ENCODE results near the gene CES1. TPM values are rescaled to one million over a fixed set of nuclear protein-coding genes. Genes with fewer than 3 reads are reported as not detected.
"Not testable (repeated sequence)": the region's sequence is repeated elsewhere in the genome, so short reads cannot be mapped to it uniquely, and the experiment has no call there.

CES1 gene
- total RNA-seq, 1 experiment from 2014 or later = 625 TPM

DNA sequence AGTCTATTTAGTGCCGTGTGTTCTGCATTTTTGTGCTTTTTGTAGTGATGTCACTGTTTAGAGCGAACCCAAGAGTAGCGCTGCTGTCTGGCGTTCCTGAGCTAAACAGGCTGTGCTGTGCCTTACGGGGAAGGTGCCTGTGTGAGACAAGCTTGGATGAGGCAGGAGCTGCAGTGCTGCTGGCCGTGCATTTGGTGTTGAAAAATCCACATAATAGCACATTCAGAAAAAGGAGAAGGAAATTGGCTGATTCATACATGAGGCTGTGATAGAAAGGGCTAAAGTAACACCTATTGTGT, 50.2 kb downstream of the CES1 start:
- DNase-seq (ENCODE audit: low spot score); BruUV-seq (replicated peaks); H3K9me3 ChIP-seq (ENCODE audit: low read depth, low read length, poor library complexity, severe bottlenecking); POLR2A ChIA-PET (ENCODE audit: low non-redundant PET); H3K4me3 ChIP-seq (ENCODE audit: low read depth, low read length, poor library complexity, severe bottlenecking); H3K36me3 ChIP-seq (ENCODE audit: insufficient read depth, low read length, poor library complexity, severe bottlenecking); intact Hi-C loops (cut with micrococcal nuclease; ENCODE audit: unreplicated experiment); CTCF ChIA-PET; H3K27ac ChIP-seq (ENCODE audit: low read depth, low read length, poor library complexity, severe bottlenecking); H3K4me1 ChIP-seq (ENCODE audit: insufficient read depth, low read length, poor library complexity, severe bottlenecking): not testable (repeated sequence)
- H3K27me3 ChIP-seq (replicated peaks; ENCODE audit: insufficient read depth, low read depth, low read length, poor library complexity) = peaks cover 10% of the 10 kb centered on the region

DNA sequence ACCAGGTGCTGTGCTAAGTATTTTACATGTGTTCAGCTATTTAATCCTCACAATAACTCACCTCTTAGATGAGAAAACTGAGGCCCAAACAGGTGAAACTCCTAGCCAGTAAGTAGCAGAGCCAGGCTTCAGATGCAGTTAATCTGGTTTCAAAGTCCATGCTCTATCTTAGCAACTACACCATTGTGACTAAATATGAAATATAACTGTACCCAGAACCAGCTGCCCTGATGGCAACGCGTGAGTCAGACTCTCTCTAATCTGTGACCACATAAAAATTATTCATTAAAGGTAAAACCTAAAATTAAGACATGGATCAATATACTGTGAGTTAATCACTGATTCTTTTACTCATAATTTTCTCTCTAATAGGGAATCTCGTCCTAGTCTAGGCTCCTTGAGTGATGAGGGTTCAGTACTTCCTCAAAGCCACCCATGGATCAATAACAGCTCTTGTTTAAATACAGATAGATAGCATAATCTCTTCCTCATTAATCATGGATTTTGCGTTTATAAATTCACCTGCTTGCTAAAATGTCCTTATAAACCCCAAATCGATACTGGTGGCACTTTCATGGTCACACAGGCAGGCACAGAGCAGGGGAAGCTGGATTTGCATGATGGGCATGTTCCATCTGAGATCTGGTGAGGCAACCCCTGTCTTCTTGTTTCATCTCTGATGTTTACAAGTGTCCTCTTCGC, 50.7 kb downstream of the CES1 start:
- H3K36me3 ChIP-seq (ENCODE audit: insufficient read depth, low read length, poor library complexity, severe bottlenecking); CTCF ChIA-PET; H3K4me1 ChIP-seq (ENCODE audit: insufficient read depth, low read length, poor library complexity, severe bottlenecking); BruUV-seq (replicated peaks); H3K4me3 ChIP-seq (ENCODE audit: low read depth, low read length, poor library complexity, severe bottlenecking); H3K9me3 ChIP-seq (ENCODE audit: low read depth, low read length, poor library complexity, severe bottlenecking); intact Hi-C loops (cut with micrococcal nuclease; ENCODE audit: unreplicated experiment); DNase-seq (ENCODE audit: low spot score); POLR2A ChIA-PET (ENCODE audit: low non-redundant PET); H3K27ac ChIP-seq (ENCODE audit: low read depth, low read length, poor library complexity, severe bottlenecking): not testable (repeated sequence)
- H3K27me3 ChIP-seq (replicated peaks; ENCODE audit: insufficient read depth, low read depth, low read length, poor library complexity) = peaks cover 10% of the 10 kb centered on the region

DNA sequence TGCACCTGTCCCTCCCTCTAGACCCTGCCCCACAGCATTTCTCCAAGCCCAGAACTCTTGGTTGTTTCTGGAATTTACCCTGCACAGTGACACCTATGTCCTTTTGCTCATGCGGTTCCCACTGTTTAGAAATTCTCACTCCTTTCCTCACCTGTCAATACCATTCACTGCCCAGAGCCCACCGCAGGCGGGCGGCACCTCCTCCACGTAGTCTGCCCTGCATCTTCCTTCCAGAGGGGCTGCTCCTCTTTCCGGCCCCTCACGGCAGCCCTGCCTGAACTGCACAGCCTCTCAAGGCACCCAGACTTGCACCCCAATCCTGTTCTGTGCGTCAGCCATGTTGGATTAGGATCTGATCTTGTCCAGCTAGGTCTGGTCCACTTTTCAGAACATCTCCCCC, 51.4 kb downstream of the CES1 start:
- H3K36me3 ChIP-seq (ENCODE audit: insufficient read depth, low read length, poor library complexity, severe bottlenecking); DNase-seq (ENCODE audit: low spot score); POLR2A ChIA-PET (ENCODE audit: low non-redundant PET); H3K9me3 ChIP-seq (ENCODE audit: low read depth, low read length, poor library complexity, severe bottlenecking); H3K4me1 ChIP-seq (ENCODE audit: insufficient read depth, low read length, poor library complexity, severe bottlenecking); intact Hi-C loops (cut with micrococcal nuclease; ENCODE audit: unreplicated experiment); H3K27ac ChIP-seq (ENCODE audit: low read depth, low read length, poor library complexity, severe bottlenecking); H3K4me3 ChIP-seq (ENCODE audit: low read depth, low read length, poor library complexity, severe bottlenecking); CTCF ChIA-PET; BruUV-seq (replicated peaks): not testable (repeated sequence)
- H3K27me3 ChIP-seq (replicated peaks; ENCODE audit: insufficient read depth, low read depth, low read length, poor library complexity) = peaks cover 10% of the 10 kb centered on the region

DNA sequence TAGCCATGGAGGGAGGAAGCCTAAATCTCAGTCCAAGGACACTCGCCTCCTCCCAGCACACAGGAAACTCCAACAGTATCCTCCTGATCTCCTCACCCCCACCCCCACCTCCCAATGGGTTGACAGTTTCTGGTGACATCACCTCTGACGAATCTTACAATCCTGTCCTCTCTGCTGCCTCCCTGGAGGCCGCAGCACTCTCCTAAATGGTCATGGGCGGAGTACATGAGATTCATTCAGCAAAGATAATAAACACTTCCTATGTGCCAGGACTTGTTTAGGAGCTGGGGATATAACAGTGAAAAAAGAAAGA, 52.8 kb downstream of the CES1 start:
- H3K27ac ChIP-seq (ENCODE audit: low read depth, low read length, poor library complexity, severe bottlenecking); CTCF ChIA-PET; H3K27me3 ChIP-seq (replicated peaks; ENCODE audit: insufficient read depth, low read depth, low read length, poor library complexity); H3K4me3 ChIP-seq (ENCODE audit: low read depth, low read length, poor library complexity, severe bottlenecking); intact Hi-C loops (cut with micrococcal nuclease; ENCODE audit: unreplicated experiment); H3K36me3 ChIP-seq (ENCODE audit: insufficient read depth, low read length, poor library complexity, severe bottlenecking); H3K4me1 ChIP-seq (ENCODE audit: insufficient read depth, low read length, poor library complexity, severe bottlenecking); BruUV-seq (replicated peaks); H3K9me3 ChIP-seq (ENCODE audit: low read depth, low read length, poor library complexity, severe bottlenecking); DNase-seq (ENCODE audit: low spot score); POLR2A ChIA-PET (ENCODE audit: low non-redundant PET): not testable (repeated sequence)

DNA sequence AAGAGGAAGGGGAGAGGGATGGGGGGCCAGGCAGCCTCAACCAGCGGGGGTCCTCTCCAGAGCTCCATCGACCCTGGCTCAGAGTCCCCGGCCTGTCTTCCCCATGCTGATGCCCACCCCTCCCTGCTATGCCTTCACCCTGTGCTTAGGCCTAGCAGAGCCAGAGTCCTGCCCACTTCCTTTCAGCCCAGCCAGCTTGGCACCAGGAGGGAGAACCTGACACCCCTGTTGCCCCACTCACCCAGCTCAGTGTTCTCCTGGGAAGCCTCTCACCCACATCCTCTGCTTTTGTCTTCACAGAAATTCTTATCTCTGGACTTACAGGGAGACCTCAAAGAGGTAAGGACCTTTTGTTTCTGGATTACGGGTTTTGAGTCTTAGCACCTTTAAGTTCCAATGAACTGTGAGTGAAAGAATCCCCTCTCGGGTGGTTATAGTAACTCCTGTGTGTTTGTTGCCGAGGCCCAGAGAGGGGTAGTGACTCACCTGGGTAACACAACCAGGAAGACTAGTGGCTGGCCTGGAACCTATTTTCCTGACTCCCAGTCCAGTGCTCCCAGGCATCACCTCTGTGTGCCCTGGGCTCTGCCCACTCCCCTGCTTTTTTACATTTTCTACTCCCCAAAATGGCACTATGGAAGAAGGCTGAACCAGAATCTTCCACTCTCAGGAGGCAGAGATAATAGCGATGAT, 53.3 kb downstream of the CES1 start:
- no peak for DNase-seq (ENCODE audit: low spot score)
- TF ChIP-seq, protein P1, sequence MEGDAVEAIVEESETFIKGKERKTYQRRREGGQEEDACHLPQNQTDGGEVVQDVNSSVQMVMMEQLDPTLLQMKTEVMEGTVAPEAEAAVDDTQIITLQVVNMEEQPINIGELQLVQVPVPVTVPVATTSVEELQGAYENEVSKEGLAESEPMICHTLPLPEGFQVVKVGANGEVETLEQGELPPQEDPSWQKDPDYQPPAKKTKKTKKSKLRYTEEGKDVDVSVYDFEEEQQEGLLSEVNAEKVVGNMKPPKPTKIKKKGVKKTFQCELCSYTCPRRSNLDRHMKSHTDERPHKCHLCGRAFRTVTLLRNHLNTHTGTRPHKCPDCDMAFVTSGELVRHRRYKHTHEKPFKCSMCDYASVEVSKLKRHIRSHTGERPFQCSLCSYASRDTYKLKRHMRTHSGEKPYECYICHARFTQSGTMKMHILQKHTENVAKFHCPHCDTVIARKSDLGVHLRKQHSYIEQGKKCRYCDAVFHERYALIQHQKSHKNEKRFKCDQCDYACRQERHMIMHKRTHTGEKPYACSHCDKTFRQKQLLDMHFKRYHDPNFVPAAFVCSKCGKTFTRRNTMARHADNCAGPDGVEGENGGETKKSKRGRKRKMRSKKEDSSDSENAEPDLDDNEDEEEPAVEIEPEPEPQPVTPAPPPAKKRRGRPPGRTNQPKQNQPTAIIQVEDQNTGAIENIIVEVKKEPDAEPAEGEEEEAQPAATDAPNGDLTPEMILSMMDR (conservative IDR thresholded peaks at IDR 0.05; ENCODE audit: low read depth, low read length) = no peak
- TF ChIP-seq EZH2 (IDR thresholded peaks at IDR 0.05; ENCODE audit: borderline replicate concordance, low read depth, low read length, poor library complexity, severe bottlenecking) = no peak
- POLR2A ChIA-PET (ENCODE audit: low non-redundant PET) = no interaction called here

More for the DNA sequence above, 53.3 kb downstream of the CES1 start:
- no peak overlapping the region for H3K4me3 ChIP-seq (ENCODE audit: low read depth, low read length, poor library complexity, severe bottlenecking)
- H3K4me1 ChIP-seq (ENCODE audit: insufficient read depth, low read length, poor library complexity, severe bottlenecking) = no peaks in the 10 kb centered on the region
- BruUV-seq (replicated peaks) = no TSS peak
- CTCF ChIA-PET = no interaction called here
- no peaks in the 10 kb centered on the region for H3K36me3 ChIP-seq (ENCODE audit: insufficient read depth, low read length, poor library complexity, severe bottlenecking)
- H3K9me3 ChIP-seq (ENCODE audit: low read depth, low read length, poor library complexity, severe bottlenecking) = no peaks in the 10 kb centered on the region
- H3K27me3 ChIP-seq (replicated peaks; ENCODE audit: insufficient read depth, low read depth, low read length, poor library complexity) = peaks cover 5% of the 10 kb centered on the region
- no peak overlapping the region for H3K27ac ChIP-seq (ENCODE audit: low read depth, low read length, poor library complexity, severe bottlenecking)
- intact Hi-C loops (cut with micrococcal nuclease; ENCODE audit: unreplicated experiment) = no loop called here
